GM12878 (cell line): ENCODE results near the gene FGR. TPM values are rescaled to one million over a fixed set of nuclear protein-coding genes. Genes with fewer than 3 reads are reported as not detected.

Experiments used
- BHLHE40 ChIP-seq, 2 experiments: fragments of 450-650 bp in 1 of 2; IDR thresholded peaks; 2 replicates each; pipeline ENCODE4 v1.6.1; 2011 to 2017; ENCODE audit warnings: low read depth in 2 of 2, borderline replicate concordance in 1 of 2, improper control_type of control experiment in 1 of 2, low read length in 1 of 2, mild to moderate bottlenecking in 1 of 2
- CBX3 ChIP-seq: fragments of 200-600 bp; sonication (generic); IDR thresholded peaks from 2 replicates; pipeline ENCODE4 v1.6.1; 2016; ENCODE audit warnings: low read depth, borderline replicate concordance
- EP300 ChIP-seq, 2 experiments: fragments of 150-350 bp in 1 of 2; IDR thresholded peaks; 2 replicates each; pipeline ENCODE4 v1.6.1; 2011 to 2012; ENCODE audit warnings: low read depth in 2 of 2, low read length in 2 of 2, borderline replicate concordance in 1 of 2, improper control_type of control experiment in 1 of 2, inconsistent platforms in 1 of 2; ENCODE audit not compliant: control insufficient read depth in 1 of 2
- ETV6 ChIP-seq, 2 experiments: fragments of 450-650 bp in 1 of 2; IDR thresholded peaks in 1 of 2; conservative IDR thresholded peaks in 1 of 2; 2 replicates each; pipeline ENCODE4 v1.6.1; 2014; ENCODE audit warnings: antibody characterized with exemption in 1 of 2, borderline replicate concordance in 1 of 2, low read depth in 1 of 2, mild to moderate bottlenecking in 1 of 2, moderate library complexity in 1 of 2
- GATAD2B ChIP-seq: fragments of 450-650 bp; conservative IDR thresholded peaks from 2 replicates; pipeline ENCODE4 v1.6.1; 2017; ENCODE audit warnings: low read depth, mild to moderate bottlenecking, moderate library complexity
- HDAC6 ChIP-seq: fragments of 200-600 bp; sonication (generic); IDR thresholded peaks from one replicate; pipeline ENCODE4 v1.8.0; 2017; ENCODE audit warnings: antibody characterized with exemption; ENCODE audit not compliant: unreplicated experiment
- MEF2A ChIP-seq: IDR thresholded peaks from 2 replicates; pipeline ENCODE4 v1.6.1; 2011; ENCODE audit warnings: low read depth, mild to moderate bottlenecking, low read length, moderate library complexity; ENCODE audit not compliant: insufficient read depth
- NR2C1 ChIP-seq: fragments of 450-650 bp; IDR thresholded peaks from 2 replicates; pipeline ENCODE4 v1.6.1; 2017; ENCODE audit warnings: antibody characterized with exemption, mild to moderate bottlenecking, moderate library complexity
- PAX8 ChIP-seq: fragments of 450-650 bp; IDR thresholded peaks from 2 replicates; pipeline ENCODE4 v1.6.1; 2017; ENCODE audit warnings: mild to moderate bottlenecking, moderate library complexity
- RAD21 ChIP-seq: IDR thresholded peaks from 2 replicates; pipeline ENCODE4 v1.6.1; 2011; ENCODE audit warnings: mild to moderate bottlenecking, low read depth, low read length, moderate library complexity; ENCODE audit not compliant: insufficient read depth
- SIN3A ChIP-seq: IDR thresholded peaks from 2 replicates; pipeline ENCODE4 v1.6.1; 2012; ENCODE audit warnings: low read depth, low read length, improper control_type of control experiment
- SPI1 ChIP-seq: IDR thresholded peaks from 2 replicates; pipeline ENCODE4 v1.6.1; 2011; ENCODE audit warnings: low read depth, mild to moderate bottlenecking, low read length, moderate library complexity, borderline replicate concordance; ENCODE audit not compliant: insufficient read depth
- SREBF1 ChIP-seq: IDR thresholded peaks from 2 replicates; pipeline ENCODE4 v1.6.1; 2012; ENCODE audit warnings: mild to moderate bottlenecking, low read length
- TAF1 ChIP-seq: IDR thresholded peaks from 2 replicates; pipeline ENCODE4 v1.6.1; 2011; ENCODE audit warnings: mild to moderate bottlenecking, low read depth, low read length, borderline replicate concordance
- TCF3 ChIP-seq: IDR thresholded peaks from 2 replicates; pipeline ENCODE4 v1.6.1; 2012; ENCODE audit warnings: low read depth, mild to moderate bottlenecking, low read length, borderline replicate concordance; ENCODE audit not compliant: insufficient read depth
- WRNIP1 ChIP-seq: IDR thresholded peaks from 2 replicates; pipeline ENCODE4 v1.6.1; 2011; ENCODE audit warnings: low read depth, low read length, improper control_type of control experiment, borderline replicate concordance
- ZBED1 ChIP-seq: IDR thresholded peaks from 2 replicates; pipeline ENCODE4 v1.6.1; 2016; ENCODE audit warnings: borderline replicate concordance
- polyA plus RNA-seq, 11 experiments: library from polyadenylated mRNA; depleted of rRNA in 4 of 11; unstranded in 6 of 11; stranded (reverse) in 5 of 11; fragments of >200 nt; fragmentation: Nextera tagmentation in 4 of 11; fragmentation: Illumina TruSeq in 1 of 11; extraction: Ambion mirVana in 4 of 11; extraction: Trizol in 1 of 11; gene quantifications; 1 replicate in 1 of 11; 2 replicates in 10 of 11; pipeline versions ENCODE4 v1.2.1 to v1.2.3, GENCODE V29; 2011 to 2016; ENCODE audit warnings: inconsistent platforms in 2 of 11, missing spikeins in 2 of 11, low read depth in 1 of 11
- total RNA-seq, 4 experiments: library from RNA; depleted of rRNA in 3 of 4; stranded (reverse); fragments of >200 nt in 3 of 4; fragmentation: Illumina TruSeq in 1 of 4; extraction: Trizol in 1 of 4; gene quantifications; 2 replicates each; pipeline versions ENCODE4 v1.2.1 to v1.2.3, GENCODE V29; 2013 to 2021
- TF ChIP-seq, protein P1 (sequence below): IDR thresholded peaks from 2 replicates; pipeline ENCODE4 v1.6.1; 2012; ENCODE audit warnings: mild to moderate bottlenecking, low read depth, low read length
- TF ChIP-seq, protein P2 (sequence below): fragments of 450-650 bp; IDR thresholded peaks from 2 replicates; pipeline ENCODE4 v1.6.1; 2017; ENCODE audit warnings: mild to moderate bottlenecking, moderate library complexity
- TF ChIP-seq, protein P3 (sequence below): IDR thresholded peaks from 2 replicates; pipeline ENCODE4 v1.6.1; 2011; ENCODE audit warnings: low read depth, mild to moderate bottlenecking, low read length, moderate library complexity, borderline replicate concordance; ENCODE audit errors: extremely low read depth

Gene FGR
- total and polyA plus RNA-seq, 10 of the 15 experiments (the other 5 are each of a cell fraction or from before 2014, with no cell fraction given), result 10.9 to 193 (median 74.7) TPM

DNA sequence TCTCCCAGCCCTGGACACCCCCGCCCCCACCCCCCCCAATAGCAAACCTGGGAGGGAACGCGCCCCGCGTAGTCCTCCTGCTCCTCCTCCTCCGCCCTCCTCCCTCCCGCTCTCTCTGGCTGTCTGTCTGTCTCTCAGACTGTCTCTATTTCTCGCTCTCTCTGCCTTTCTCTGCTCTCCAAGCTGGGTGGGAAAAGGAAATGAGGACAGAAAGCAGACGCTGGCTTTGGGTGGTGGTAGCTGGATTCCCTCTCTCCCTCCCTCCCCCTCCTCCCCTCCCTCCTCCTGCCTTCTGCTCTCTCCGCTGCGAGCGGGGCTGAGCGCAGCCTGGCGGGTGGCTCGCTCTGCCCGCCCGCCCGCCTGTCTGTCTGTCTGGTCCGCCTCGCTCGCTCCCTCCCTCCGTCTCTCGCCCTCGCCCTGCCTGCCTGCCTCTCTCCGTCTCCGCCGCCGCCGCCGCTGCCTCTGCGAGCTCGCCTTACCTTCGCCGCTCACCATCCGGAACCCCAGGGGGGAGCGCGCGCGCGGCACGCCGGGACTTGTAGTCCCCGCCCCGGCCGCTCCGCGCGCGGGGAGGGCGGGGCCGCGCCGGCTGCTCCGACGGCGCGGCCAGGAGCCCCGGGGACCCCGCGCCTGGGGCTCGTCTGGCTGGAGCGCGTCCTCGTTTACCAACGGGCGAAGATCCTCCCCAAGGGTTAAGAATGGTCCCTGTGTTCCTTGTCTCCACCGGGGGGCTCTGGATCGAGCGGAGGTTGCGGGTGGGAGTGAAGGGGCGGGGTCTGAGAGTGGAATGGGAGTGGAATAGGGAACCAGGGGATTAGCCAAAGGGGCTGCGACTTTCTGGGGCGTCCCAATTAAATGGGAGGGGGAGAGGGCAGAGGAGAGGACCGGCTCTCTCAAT lies 31.1 kb downstream of the FGR start, which contains the start of gene AHDC1 (continued):
- no peak for TF ChIP-seq SREBF1
- no peak; the same call in none of the 2 replicates for TF ChIP-seq GATAD2B
- TF ChIP-seq ETV6 (conservative IDR thresholded peaks at IDR 0.05 in 1 of 2, IDR thresholded peaks at IDR 0.05 in 1 of 2; ENCODE audit: borderline replicate concordance in 1 of 2, low read depth in 1 of 2), result no peak
- TF ChIP-seq CBX3, result no peak
- peak in 1 of 2 experiments; percentile 49; a peak in 2 of 4 replicates for TF ChIP-seq BHLHE40 (IDR thresholded peaks at IDR 0.05; ENCODE audit: borderline replicate concordance in 1 of 2, low read depth in 2 of 2, low read length in 1 of 2)
- peak; percentile 77; the same call in 1 of the 2 replicates for TF ChIP-seq SIN3A
- TF ChIP-seq TAF1, result peak; percentile 60; the same call in 1 of the 2 replicates
- TF ChIP-seq WRNIP1, result no peak
- TF ChIP-seq, protein P1, sequence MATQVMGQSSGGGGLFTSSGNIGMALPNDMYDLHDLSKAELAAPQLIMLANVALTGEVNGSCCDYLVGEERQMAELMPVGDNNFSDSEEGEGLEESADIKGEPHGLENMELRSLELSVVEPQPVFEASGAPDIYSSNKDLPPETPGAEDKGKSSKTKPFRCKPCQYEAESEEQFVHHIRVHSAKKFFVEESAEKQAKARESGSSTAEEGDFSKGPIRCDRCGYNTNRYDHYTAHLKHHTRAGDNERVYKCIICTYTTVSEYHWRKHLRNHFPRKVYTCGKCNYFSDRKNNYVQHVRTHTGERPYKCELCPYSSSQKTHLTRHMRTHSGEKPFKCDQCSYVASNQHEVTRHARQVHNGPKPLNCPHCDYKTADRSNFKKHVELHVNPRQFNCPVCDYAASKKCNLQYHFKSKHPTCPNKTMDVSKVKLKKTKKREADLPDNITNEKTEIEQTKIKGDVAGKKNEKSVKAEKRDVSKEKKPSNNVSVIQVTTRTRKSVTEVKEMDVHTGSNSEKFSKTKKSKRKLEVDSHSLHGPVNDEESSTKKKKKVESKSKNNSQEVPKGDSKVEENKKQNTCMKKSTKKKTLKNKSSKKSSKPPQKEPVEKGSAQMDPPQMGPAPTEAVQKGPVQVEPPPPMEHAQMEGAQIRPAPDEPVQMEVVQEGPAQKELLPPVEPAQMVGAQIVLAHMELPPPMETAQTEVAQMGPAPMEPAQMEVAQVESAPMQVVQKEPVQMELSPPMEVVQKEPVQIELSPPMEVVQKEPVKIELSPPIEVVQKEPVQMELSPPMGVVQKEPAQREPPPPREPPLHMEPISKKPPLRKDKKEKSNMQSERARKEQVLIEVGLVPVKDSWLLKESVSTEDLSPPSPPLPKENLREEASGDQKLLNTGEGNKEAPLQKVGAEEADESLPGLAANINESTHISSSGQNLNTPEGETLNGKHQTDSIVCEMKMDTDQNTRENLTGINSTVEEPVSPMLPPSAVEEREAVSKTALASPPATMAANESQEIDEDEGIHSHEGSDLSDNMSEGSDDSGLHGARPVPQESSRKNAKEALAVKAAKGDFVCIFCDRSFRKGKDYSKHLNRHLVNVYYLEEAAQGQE, result no peak
- TF ChIP-seq TCF3, result 0 out of 2 replicates have a peak, but pooled peaks have one; percentile 6
- TF ChIP-seq, protein P2, sequence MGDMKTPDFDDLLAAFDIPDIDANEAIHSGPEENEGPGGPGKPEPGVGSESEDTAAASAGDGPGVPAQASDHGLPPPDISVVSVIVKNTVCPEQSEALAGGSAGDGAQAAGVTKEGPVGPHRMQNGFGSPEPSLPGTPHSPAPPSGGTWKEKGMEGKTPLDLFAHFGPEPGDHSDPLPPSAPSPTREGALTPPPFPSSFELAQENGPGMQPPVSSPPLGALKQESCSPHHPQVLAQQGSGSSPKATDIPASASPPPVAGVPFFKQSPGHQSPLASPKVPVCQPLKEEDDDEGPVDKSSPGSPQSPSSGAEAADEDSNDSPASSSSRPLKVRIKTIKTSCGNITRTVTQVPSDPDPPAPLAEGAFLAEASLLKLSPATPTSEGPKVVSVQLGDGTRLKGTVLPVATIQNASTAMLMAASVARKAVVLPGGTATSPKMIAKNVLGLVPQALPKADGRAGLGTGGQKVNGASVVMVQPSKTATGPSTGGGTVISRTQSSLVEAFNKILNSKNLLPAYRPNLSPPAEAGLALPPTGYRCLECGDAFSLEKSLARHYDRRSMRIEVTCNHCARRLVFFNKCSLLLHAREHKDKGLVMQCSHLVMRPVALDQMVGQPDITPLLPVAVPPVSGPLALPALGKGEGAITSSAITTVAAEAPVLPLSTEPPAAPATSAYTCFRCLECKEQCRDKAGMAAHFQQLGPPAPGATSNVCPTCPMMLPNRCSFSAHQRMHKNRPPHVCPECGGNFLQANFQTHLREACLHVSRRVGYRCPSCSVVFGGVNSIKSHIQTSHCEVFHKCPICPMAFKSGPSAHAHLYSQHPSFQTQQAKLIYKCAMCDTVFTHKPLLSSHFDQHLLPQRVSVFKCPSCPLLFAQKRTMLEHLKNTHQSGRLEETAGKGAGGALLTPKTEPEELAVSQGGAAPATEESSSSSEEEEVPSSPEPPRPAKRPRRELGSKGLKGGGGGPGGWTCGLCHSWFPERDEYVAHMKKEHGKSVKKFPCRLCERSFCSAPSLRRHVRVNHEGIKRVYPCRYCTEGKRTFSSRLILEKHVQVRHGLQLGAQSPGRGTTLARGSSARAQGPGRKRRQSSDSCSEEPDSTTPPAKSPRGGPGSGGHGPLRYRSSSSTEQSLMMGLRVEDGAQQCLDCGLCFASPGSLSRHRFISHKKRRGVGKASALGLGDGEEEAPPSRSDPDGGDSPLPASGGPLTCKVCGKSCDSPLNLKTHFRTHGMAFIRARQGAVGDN, result 0 out of 2 replicates have a peak, but pooled peaks have one; percentile 17
- no peak for TF ChIP-seq PAX8
- TF ChIP-seq ZBED1, result no peak
- TF ChIP-seq, protein P3, sequence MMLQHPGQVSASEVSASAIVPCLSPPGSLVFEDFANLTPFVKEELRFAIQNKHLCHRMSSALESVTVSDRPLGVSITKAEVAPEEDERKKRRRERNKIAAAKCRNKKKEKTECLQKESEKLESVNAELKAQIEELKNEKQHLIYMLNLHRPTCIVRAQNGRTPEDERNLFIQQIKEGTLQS, result no peak
- no peak for TF ChIP-seq SPI1
- TF ChIP-seq NR2C1, result peak; percentile 54
- TF ChIP-seq RAD21, result no peak
- no peak for TF ChIP-seq HDAC6
- no peak for TF ChIP-seq EP300 (IDR thresholded peaks at IDR 0.05; ENCODE audit: borderline replicate concordance in 1 of 2, control insufficient read depth in 1 of 2, low read depth in 2 of 2, low read length in 2 of 2)
- TF ChIP-seq MEF2A, result no peak
